Right renal cortex interstitium (tissue), 3 donors: ENCODE results near the gene PKMYT1. TPM values are rescaled to one million over a fixed set of nuclear protein-coding genes. Genes with fewer than 3 reads are reported as not detected.

ENCODE experiments used
- DNase-seq, 3 donors: peaks; one replicate each; pipeline ENCODE4 v3.0.0-alpha.2; 2013; ENCODE audit warnings: low read depth in 3 of 3, low spot score in 2 of 3
- polyA plus RNA-seq, 3 donors: library from polyadenylated mRNA; unstranded; fragments of 120-200 nt; gene quantifications; one replicate each; pipeline ENCODE4 v1.2.1, GENCODE V29; 2013; ENCODE audit not compliant: insufficient read length in 3 of 3

PKMYT1 gene
- polyA plus RNA-seq, 3 donors, result 11.3 to 12.5 (median 11.4) TPM

GRCh38 chr16:2975161-2975795, 5.0 kb downstream of the PKMYT1 start:
- DNase-seq, result no peak

- no peak for DNase-seq
Observed at GRCh38 chr16:2974319-2975056, 5.8 kb downstream of the PKMYT1 start.

GRCh38 chr16:2973605-2974318, 6.5 kb downstream of the PKMYT1 start:
- DNase-seq, result no peak

- no peak for DNase-seq
Observed at GRCh38 chr16:2973093-2973492, 7.2 kb downstream of the PKMYT1 start.

- no peak for DNase-seq
Observed at GRCh38 chr16:2971985-2972784, 8.1 kb downstream of the PKMYT1 start.

- DNase-seq, result no peak
Observed at GRCh38 chr16:2971134-2971984, 8.9 kb downstream of the PKMYT1 start.

GRCh38 chr16:2970563-2970962, 9.7 kb downstream of the PKMYT1 start:
- DNase-seq, result no peak

- no peak for DNase-seq
Observed at GRCh38 chr16:2969545-2970521, 10.4 kb downstream of the PKMYT1 start.

- peak; percentile 72 to 80 (median 74) for DNase-seq
Observed at GRCh38 chr16:2968738-2969544, 11.3 kb downstream of the PKMYT1 start, which contains the start of gene PAQR4. Gene PAQR4 (plus strand): TSS chr16:2969348. CDS start chr16:2969675, 327 bp downstream.

- no peak for DNase-seq
Observed at GRCh38 chr16:2968368-2968737, 11.9 kb downstream of the PKMYT1 start.

GRCh38 chr16:2967721-2968161, 12.5 kb downstream of the PKMYT1 start:
- DNase-seq, result no peak

GRCh38 chr16:2967211-2967631, 13.0 kb downstream of the PKMYT1 start:
- no peak for DNase-seq

- no peak for DNase-seq
Observed at GRCh38 chr16:2966808-2967191, 13.4 kb downstream of the PKMYT1 start.

GRCh38 chr16:2966043-2966807, 14.0 kb downstream of the PKMYT1 start:
- no peak for DNase-seq

GRCh38 chr16:2964475-2965336, 15.5 kb downstream of the PKMYT1 start:
- no peak for DNase-seq
